Liver (tissue), 9 donors: ENCODE measurements around the gene MFF. TPM values are rescaled to one million over a fixed set of nuclear protein-coding genes. Genes with fewer than 3 reads are reported as not detected.

Source experiments
- DNase-seq: peaks from one replicate; pipeline ENCODE4 v3.0.0-alpha.2; 2017; ENCODE audit warnings: low spot score
- H3K27ac ChIP-seq, 2 donors: one replicate each; pipeline ENCODE4 v1.7.0; 2013; ENCODE audit warnings: inconsistent platforms in 2 of 2, low read length in 2 of 2, control low read depth in 1 of 2, low read depth in 1 of 2, mild to moderate bottlenecking in 1 of 2
- H3K27me3 ChIP-seq, 4 donors: one replicate each; pipeline versions ENCODE4 v1.6.1 to v1.7.0; 2013; ENCODE audit warnings: low read length in 3 of 4, inconsistent platforms in 1 of 4, mild to moderate bottlenecking in 1 of 4, moderate library complexity in 1 of 4; ENCODE audit not compliant: control insufficient read depth in 4 of 4, insufficient read depth in 4 of 4
- H3K36me3 ChIP-seq, 4 donors: one replicate each; pipeline versions ENCODE4 v1.6.1 to v1.7.0; 2013; ENCODE audit warnings: low read length in 3 of 4, mild to moderate bottlenecking in 3 of 4, low read depth in 1 of 4, moderate library complexity in 1 of 4; ENCODE audit not compliant: control insufficient read depth in 4 of 4, insufficient read depth in 3 of 4
- H3K4me1 ChIP-seq, 4 donors: one replicate each; pipeline versions ENCODE4 v1.6.1 to v1.7.0; 2013; ENCODE audit warnings: low read length in 3 of 4, mild to moderate bottlenecking in 3 of 4, moderate library complexity in 1 of 4; ENCODE audit not compliant: control insufficient read depth in 4 of 4, insufficient read depth in 4 of 4
- H3K4me3 ChIP-seq, 3 donors: one replicate each; pipeline versions ENCODE4 v1.6.1 to v1.7.0; 2013; ENCODE audit warnings: low read length in 3 of 3, control low read depth in 1 of 3, low read depth in 1 of 3, mild to moderate bottlenecking in 1 of 3
- H3K9ac ChIP-seq, 2 donors: one replicate each; pipeline ENCODE4 v1.7.0; 2013; ENCODE audit warnings: low read length in 2 of 2, mild to moderate bottlenecking in 2 of 2, moderate library complexity in 2 of 2, control low read depth in 1 of 2, low read depth in 1 of 2
- H3K9me3 ChIP-seq, 4 donors: one replicate each; pipeline versions ENCODE4 v1.6.1 to v1.7.0; 2013; ENCODE audit warnings: low read length in 3 of 4; ENCODE audit not compliant: control insufficient read depth in 4 of 4
- EGR1 ChIP-seq, 2 donors: IDR thresholded peaks; 2 replicates each; pipeline ENCODE4 v1.6.1; 2016 to 2018; ENCODE audit warnings: antibody characterized with exemption in 2 of 2, low read depth in 2 of 2
- FOXA1 ChIP-seq: IDR thresholded peaks from 2 replicates; pipeline ENCODE4 v1.6.1; 2016; ENCODE audit warnings: antibody characterized with exemption
- FOXA2 ChIP-seq: IDR thresholded peaks from 2 replicates; pipeline ENCODE4 v1.6.1; 2016; ENCODE audit warnings: antibody characterized with exemption
- GABPA ChIP-seq, 2 donors: IDR thresholded peaks in 1 of 2; conservative IDR thresholded peaks in 1 of 2; 2 replicates each; pipeline ENCODE4 v1.6.1; 2016; ENCODE audit warnings: antibody characterized with exemption in 2 of 2, mild to moderate bottlenecking in 1 of 2, moderate library complexity in 1 of 2
- HNF4A ChIP-seq, 2 donors: conservative IDR thresholded peaks; 2 replicates each; pipeline ENCODE4 v1.6.1; 2016; ENCODE audit warnings: antibody characterized with exemption in 2 of 2, mild to moderate bottlenecking in 2 of 2
- HNF4G ChIP-seq: IDR thresholded peaks from 2 replicates; pipeline ENCODE4 v1.6.1; 2016; ENCODE audit warnings: antibody characterized with exemption
- JUND ChIP-seq, 2 donors: IDR thresholded peaks; 2 replicates each; pipeline ENCODE4 v1.6.1; 2016; ENCODE audit warnings: antibody characterized with exemption in 2 of 2
- NR2F2 ChIP-seq: IDR thresholded peaks from 2 replicates; pipeline ENCODE4 v1.6.1; 2016; ENCODE audit warnings: antibody characterized with exemption
- RAD21 ChIP-seq, 2 donors: IDR thresholded peaks; 2 replicates each; pipeline ENCODE4 v1.6.1; 2016; ENCODE audit warnings: antibody characterized with exemption in 2 of 2, mild to moderate bottlenecking in 2 of 2
- RXRA ChIP-seq, 2 donors: IDR thresholded peaks; 2 replicates each; pipeline ENCODE4 v1.6.1; 2017 to 2018; ENCODE audit warnings: antibody characterized with exemption in 2 of 2, mild to moderate bottlenecking in 1 of 2
- SP1 ChIP-seq: IDR thresholded peaks from 2 replicates; pipeline ENCODE4 v1.6.1; 2018; ENCODE audit warnings: antibody characterized with exemption, mild to moderate bottlenecking
- TAF1 ChIP-seq: conservative IDR thresholded peaks from 2 replicates; pipeline ENCODE4 v1.6.1; 2016; ENCODE audit warnings: antibody characterized with exemption, mild to moderate bottlenecking
- YY1 ChIP-seq: IDR thresholded peaks from 2 replicates; pipeline ENCODE4 v1.6.1; 2016; ENCODE audit warnings: antibody characterized with exemption, mild to moderate bottlenecking
- WGBS: extraction: QIAGEN DNeasy Blood & Tissue Kit; methylation state at CpG from one replicate; pipeline ENCODE4 v1.1.7; 2013; 5-methylcytosine and 5-hydroxymethylcytosine counted together
- polyA plus RNA-seq, 2 donors: library from polyadenylated mRNA; stranded (reverse) in 1 of 2; unstranded in 1 of 2; fragments of 200-250 nt in 1 of 2; fragments of >200 nt in 1 of 2; fragmentation: Nextera tagmentation in 1 of 2; extraction: Ambion mirVana in 1 of 2; gene quantifications; one replicate each; pipeline versions ENCODE4 v1.2.1 to v1.2.3, GENCODE V29; 2013 to 2015
- total RNA-seq, 2 donors: library from RNA; depleted of rRNA; stranded (reverse); fragments of >200 nt; gene quantifications; one replicate each; pipeline ENCODE4 v1.2.3, GENCODE V29; 2014
- TF ChIP-seq, protein P1 (sequence below): IDR thresholded peaks from 2 replicates; pipeline ENCODE4 v1.6.1; 2016; ENCODE audit warnings: antibody characterized with exemption
- TF ChIP-seq, protein P2 (sequence below): IDR thresholded peaks from 2 replicates; pipeline ENCODE4 v1.6.1; 2016; ENCODE audit warnings: antibody characterized with exemption
- TF ChIP-seq, protein P3 (sequence below): fragments of 150-350 bp; IDR thresholded peaks from 2 replicates; pipeline ENCODE4 v1.5.1; 2017; ENCODE audit warnings: improper control_type of control experiment, low read depth, low read length; ENCODE audit not compliant: missing input control
- TF ChIP-seq, protein P4 (sequence below): IDR thresholded peaks from 2 replicates; pipeline ENCODE4 v1.6.1; 2016; ENCODE audit warnings: antibody characterized with exemption, mild to moderate bottlenecking
- TF ChIP-seq, protein P5 (sequence below): IDR thresholded peaks from 2 replicates; pipeline ENCODE4 v1.6.1; 2016; ENCODE audit warnings: antibody characterized with exemption
- donor health status: healthy.
- donor health status: healthy.
- donor health status: healthy.
- donor health status: healthy.
- donor health status: healthy.

Gene MFF
- total and polyA plus RNA-seq, 4 donors = 28.9 to 40.8 (median 33.2) TPM

DNA sequence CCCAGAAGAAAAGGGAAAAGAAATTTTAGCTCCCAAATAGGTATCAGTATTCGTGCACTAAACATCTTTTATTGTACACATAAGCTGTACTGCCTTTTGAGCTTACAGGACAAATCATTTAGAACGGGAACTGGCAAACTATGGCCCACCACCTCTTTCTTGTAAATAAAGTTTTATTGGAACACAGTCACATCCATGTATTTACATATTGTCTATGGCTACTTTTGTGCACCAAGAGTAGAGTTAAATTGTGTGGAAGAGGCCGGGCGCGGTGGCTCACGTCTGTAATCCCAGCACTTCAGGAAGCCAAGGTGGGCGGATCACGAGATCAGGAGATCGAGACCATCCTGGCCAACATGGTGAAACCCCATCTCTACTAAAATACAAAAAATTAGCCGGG, 48.3 kb downstream of the MFF start:
- Histone ChIP-seq H3K4me1 (no peaks in the 10 kb centered on the region), H3K9me3 (no peaks in the 10 kb centered on the region), H3K27me3 (no peaks in the 10 kb centered on the region), H3K4me3 (no peak overlapping the region), H3K27ac (no peak overlapping the region), H3K36me3 (no peaks in the 10 kb centered on the region), H3K9ac (no peak overlapping the region)
- TF ChIP-seq, protein P1, sequence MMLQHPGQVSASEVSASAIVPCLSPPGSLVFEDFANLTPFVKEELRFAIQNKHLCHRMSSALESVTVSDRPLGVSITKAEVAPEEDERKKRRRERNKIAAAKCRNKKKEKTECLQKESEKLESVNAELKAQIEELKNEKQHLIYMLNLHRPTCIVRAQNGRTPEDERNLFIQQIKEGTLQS = no peak
- no peak for TF ChIP-seq SP1
- no peak for TF ChIP-seq FOXA2
- TF ChIP-seq HNF4A (conservative IDR thresholded peaks at IDR 0.05) = no peak
- no peak for TF ChIP-seq FOXA1
- no peak for TF ChIP-seq TAF1
- TF ChIP-seq GABPA (IDR thresholded peaks at IDR 0.05 in 1 of 2, conservative IDR thresholded peaks at IDR 0.05 in 1 of 2) = no peak
- no peak for TF ChIP-seq HNF4G
- TF ChIP-seq YY1 = no peak
- TF ChIP-seq EGR1 (IDR thresholded peaks at IDR 0.05; ENCODE audit: low read depth in 2 of 2) = no peak
- TF ChIP-seq RAD21 (IDR thresholded peaks at IDR 0.05) = no peak
- TF ChIP-seq, protein P2, sequence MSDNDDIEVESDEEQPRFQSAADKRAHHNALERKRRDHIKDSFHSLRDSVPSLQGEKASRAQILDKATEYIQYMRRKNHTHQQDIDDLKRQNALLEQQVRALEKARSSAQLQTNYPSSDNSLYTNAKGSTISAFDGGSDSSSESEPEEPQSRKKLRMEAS = no peak
- TF ChIP-seq, protein P3, sequence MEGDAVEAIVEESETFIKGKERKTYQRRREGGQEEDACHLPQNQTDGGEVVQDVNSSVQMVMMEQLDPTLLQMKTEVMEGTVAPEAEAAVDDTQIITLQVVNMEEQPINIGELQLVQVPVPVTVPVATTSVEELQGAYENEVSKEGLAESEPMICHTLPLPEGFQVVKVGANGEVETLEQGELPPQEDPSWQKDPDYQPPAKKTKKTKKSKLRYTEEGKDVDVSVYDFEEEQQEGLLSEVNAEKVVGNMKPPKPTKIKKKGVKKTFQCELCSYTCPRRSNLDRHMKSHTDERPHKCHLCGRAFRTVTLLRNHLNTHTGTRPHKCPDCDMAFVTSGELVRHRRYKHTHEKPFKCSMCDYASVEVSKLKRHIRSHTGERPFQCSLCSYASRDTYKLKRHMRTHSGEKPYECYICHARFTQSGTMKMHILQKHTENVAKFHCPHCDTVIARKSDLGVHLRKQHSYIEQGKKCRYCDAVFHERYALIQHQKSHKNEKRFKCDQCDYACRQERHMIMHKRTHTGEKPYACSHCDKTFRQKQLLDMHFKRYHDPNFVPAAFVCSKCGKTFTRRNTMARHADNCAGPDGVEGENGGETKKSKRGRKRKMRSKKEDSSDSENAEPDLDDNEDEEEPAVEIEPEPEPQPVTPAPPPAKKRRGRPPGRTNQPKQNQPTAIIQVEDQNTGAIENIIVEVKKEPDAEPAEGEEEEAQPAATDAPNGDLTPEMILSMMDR = no peak
- TF ChIP-seq, protein P4, sequence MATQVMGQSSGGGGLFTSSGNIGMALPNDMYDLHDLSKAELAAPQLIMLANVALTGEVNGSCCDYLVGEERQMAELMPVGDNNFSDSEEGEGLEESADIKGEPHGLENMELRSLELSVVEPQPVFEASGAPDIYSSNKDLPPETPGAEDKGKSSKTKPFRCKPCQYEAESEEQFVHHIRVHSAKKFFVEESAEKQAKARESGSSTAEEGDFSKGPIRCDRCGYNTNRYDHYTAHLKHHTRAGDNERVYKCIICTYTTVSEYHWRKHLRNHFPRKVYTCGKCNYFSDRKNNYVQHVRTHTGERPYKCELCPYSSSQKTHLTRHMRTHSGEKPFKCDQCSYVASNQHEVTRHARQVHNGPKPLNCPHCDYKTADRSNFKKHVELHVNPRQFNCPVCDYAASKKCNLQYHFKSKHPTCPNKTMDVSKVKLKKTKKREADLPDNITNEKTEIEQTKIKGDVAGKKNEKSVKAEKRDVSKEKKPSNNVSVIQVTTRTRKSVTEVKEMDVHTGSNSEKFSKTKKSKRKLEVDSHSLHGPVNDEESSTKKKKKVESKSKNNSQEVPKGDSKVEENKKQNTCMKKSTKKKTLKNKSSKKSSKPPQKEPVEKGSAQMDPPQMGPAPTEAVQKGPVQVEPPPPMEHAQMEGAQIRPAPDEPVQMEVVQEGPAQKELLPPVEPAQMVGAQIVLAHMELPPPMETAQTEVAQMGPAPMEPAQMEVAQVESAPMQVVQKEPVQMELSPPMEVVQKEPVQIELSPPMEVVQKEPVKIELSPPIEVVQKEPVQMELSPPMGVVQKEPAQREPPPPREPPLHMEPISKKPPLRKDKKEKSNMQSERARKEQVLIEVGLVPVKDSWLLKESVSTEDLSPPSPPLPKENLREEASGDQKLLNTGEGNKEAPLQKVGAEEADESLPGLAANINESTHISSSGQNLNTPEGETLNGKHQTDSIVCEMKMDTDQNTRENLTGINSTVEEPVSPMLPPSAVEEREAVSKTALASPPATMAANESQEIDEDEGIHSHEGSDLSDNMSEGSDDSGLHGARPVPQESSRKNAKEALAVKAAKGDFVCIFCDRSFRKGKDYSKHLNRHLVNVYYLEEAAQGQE = no peak
- TF ChIP-seq, protein P5, sequence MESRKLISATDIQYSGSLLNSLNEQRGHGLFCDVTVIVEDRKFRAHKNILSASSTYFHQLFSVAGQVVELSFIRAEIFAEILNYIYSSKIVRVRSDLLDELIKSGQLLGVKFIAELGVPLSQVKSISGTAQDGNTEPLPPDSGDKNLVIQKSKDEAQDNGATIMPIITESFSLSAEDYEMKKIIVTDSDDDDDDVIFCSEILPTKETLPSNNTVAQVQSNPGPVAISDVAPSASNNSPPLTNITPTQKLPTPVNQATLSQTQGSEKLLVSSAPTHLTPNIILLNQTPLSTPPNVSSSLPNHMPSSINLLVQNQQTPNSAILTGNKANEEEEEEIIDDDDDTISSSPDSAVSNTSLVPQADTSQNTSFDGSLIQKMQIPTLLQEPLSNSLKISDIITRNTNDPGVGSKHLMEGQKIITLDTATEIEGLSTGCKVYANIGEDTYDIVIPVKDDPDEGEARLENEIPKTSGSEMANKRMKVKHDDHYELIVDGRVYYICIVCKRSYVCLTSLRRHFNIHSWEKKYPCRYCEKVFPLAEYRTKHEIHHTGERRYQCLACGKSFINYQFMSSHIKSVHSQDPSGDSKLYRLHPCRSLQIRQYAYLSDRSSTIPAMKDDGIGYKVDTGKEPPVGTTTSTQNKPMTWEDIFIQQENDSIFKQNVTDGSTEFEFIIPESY = no peak
- no peak for TF ChIP-seq RXRA (IDR thresholded peaks at IDR 0.05)
- no peak for TF ChIP-seq NR2F2
- no peak for TF ChIP-seq JUND (IDR thresholded peaks at IDR 0.05)
- no peak for DNase-seq
- 92% methylated on average over 10 of the region's 10 CpGs for WGBS
